Measurements from ENCODE around the gene USP31.

- TF ChIP-seq CHD7 (IDR thresholded peaks at IDR 0.05; ENCODE audit: insufficient replicate concordance, low read length) (no peak), NANOG (IDR thresholded peaks at IDR 0.05; ENCODE audit: insufficient read depth, low read depth, low read length, poor library complexity, severe bottlenecking) (no peak), HDAC2 (IDR thresholded peaks at IDR 0.05; ENCODE audit: borderline replicate concordance in 1 of 2, low read depth in 2 of 2, low read length in 2 of 2) (no peak)
These were observed 109.0 kb downstream of the USP31 start for GRCh38 chr16:23040246-23040645.
